Hepatocyte (in vitro differentiated cells): ENCODE results near the gene SAP30L. TPM values are rescaled to one million over a fixed set of nuclear protein-coding genes. Genes with fewer than 3 reads are reported as not detected.

ENCODE experiments used
- DNase-seq: peaks from one replicate; pipeline ENCODE4 v3.0.0-alpha.2; 2016; ENCODE audit warnings: low spot score
- H2AFZ ChIP-seq: fragments of 200-600 bp; sonication (generic); 2 replicates; pipeline ENCODE4 v1.6.0; 2016; ENCODE audit warnings: antibody characterized with exemption, mild to moderate bottlenecking
- H3K27ac ChIP-seq: fragments of 200-600 bp; sonication (generic); 2 replicates; pipeline ENCODE4 v1.5.1; 2016; ENCODE audit warnings: mild to moderate bottlenecking
- H3K27me3 ChIP-seq: fragments of 200-600 bp; sonication (generic); 2 replicates; pipeline ENCODE4 v1.6.1; 2016
- H3K36me3 ChIP-seq: fragments of 200-600 bp; sonication (generic); replicated peaks from 2 replicates; pipeline ENCODE4 v1.5.1; 2016; ENCODE audit warnings: low read depth; ENCODE audit not compliant: insufficient read depth
- H3K4me1 ChIP-seq: fragments of 200-600 bp; sonication (generic); 2 replicates; pipeline ENCODE4 v1.5.1; 2016; ENCODE audit warnings: mild to moderate bottlenecking, moderate library complexity; ENCODE audit not compliant: insufficient read depth
- H3K4me2 ChIP-seq: fragments of 200-600 bp; sonication (generic); 2 replicates; pipeline ENCODE4 v1.6.0; 2016
- H3K4me3 ChIP-seq: fragments of 200-600 bp; sonication (generic); 2 replicates; pipeline ENCODE4 v1.5.1; 2016; ENCODE audit warnings: mild to moderate bottlenecking
- H3K79me2 ChIP-seq: fragments of 200-600 bp; sonication (generic); 2 replicates; pipeline ENCODE4 v1.6.0; 2017; ENCODE audit warnings: mild to moderate bottlenecking
- H3K9me2 ChIP-seq: fragments of 200-600 bp; sonication (generic); replicated peaks from 2 replicates; pipeline ENCODE4 v1.6.0; 2017; ENCODE audit warnings: mild to moderate bottlenecking; ENCODE audit not compliant: insufficient read depth
- H3K9me3 ChIP-seq: fragments of 200-600 bp; sonication (generic); 2 replicates; pipeline ENCODE4 v1.5.1; 2016; ENCODE audit warnings: low read depth, mild to moderate bottlenecking
- H4K20me1 ChIP-seq: fragments of 200-600 bp; sonication (generic); 2 replicates; pipeline ENCODE4 v1.6.0; 2016; ENCODE audit warnings: mild to moderate bottlenecking; ENCODE audit not compliant: insufficient read depth, poor library complexity, severe bottlenecking
- EZH2 ChIP-seq: fragments of 200-600 bp; sonication (generic); IDR thresholded peaks from 2 replicates; pipeline ENCODE4 v1.6.1; 2016; ENCODE audit warnings: antibody characterized with exemption, mild to moderate bottlenecking, borderline replicate concordance
- EZH2phosphoT487 ChIP-seq: fragments of 200-600 bp; sonication (generic); IDR thresholded peaks from one replicate; pipeline ENCODE4 v1.6.1; 2018; ENCODE audit warnings: antibody characterized with exemption, mild to moderate bottlenecking, low read depth, moderate library complexity; ENCODE audit not compliant: unreplicated experiment, severe bottlenecking
- WGBS: methylation state at CpG from one replicate; pipeline ENCODE4 v1.1.6; 2016; ENCODE audit warnings: low lambda C conversion rate; ENCODE audit errors: missing lambda C conversion rate; 5-methylcytosine and 5-hydroxymethylcytosine counted together
- polyA plus RNA-seq: library from polyadenylated mRNA; unstranded; fragments of >200 nt; fragmentation: Nextera tagmentation; extraction: Ambion mirVana; gene quantifications from 2 replicates; pipeline ENCODE4 v1.2.1, GENCODE V29; 2016
- total RNA-seq: library from RNA; depleted of rRNA; stranded (reverse); fragments of >200 nt; gene quantifications from 2 replicates; pipeline ENCODE4 v1.2.3, GENCODE V29; 2014
- TF ChIP-seq, protein P1 (sequence below): fragments of 200-600 bp; sonication (generic); IDR thresholded peaks from 2 replicates; pipeline ENCODE4 v1.5.1; 2016; ENCODE audit warnings: antibody characterized with exemption, mild to moderate bottlenecking; ENCODE audit not compliant: poor library complexity

The SAP30L gene
- total and polyA plus RNA-seq, 2 experiments from 2014 or later = 21.6 to 45.6 TPM

DNA sequence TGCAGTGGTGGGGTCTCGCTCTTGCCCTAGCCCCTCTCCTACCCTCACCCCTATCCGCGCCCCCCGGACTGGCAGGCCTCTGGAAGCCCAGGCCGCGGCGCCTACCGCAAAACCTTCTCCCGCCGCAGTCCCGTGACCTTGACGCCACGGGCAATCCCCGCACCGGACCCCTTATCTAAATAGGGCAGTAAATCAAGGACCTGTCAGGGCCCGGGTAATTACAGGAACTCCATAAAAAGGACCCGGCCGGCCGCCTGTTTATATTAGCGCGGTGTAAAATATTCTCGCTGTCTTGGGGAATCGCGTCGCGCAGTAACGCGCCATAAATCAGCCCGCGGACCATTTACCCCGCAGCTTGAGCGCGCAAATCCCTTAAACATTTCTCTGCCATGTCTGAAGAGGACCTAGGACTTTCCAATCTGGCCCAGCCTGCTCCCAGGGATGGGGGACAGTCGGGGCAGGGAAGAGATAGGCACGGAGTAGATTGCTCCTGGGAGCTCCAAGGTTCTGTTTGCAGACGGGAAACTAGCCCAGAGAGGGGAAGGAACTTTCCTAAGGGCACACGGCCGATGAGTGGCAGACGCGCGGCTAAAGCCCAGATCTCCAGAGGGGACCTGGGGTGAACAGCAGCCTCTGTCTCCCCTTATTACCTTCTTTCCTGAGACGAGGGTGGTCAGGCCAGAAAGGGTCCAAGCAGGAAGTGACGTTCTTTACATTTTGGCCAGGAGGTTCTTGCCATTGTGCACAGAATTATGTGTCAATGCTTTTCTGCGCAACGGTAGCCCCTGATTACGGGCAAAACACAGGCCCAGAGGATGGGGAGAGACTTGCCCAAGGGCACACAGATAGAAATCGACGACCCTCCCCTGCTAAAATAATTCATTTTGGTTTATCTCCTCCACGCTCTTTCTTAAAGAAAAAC lies 37.0 kb downstream of the SAP30L start:
- WGBS = 8% methylated on average over 49 of the region's 49 CpGs
- no peaks in the 10 kb centered on the region for H3K9me3 ChIP-seq
- peaks cover 65% of the 10 kb centered on the region for H3K4me1 ChIP-seq
- peak overlapping the region; percentile 66 for H3K4me2 ChIP-seq
- DNase-seq = peak; percentile 81
- H2AFZ ChIP-seq = no peak overlapping the region
- H3K36me3 ChIP-seq = no peaks in the 10 kb centered on the region
- peak; percentile 64 for TF ChIP-seq EZH2
- TF ChIP-seq, protein P1, sequence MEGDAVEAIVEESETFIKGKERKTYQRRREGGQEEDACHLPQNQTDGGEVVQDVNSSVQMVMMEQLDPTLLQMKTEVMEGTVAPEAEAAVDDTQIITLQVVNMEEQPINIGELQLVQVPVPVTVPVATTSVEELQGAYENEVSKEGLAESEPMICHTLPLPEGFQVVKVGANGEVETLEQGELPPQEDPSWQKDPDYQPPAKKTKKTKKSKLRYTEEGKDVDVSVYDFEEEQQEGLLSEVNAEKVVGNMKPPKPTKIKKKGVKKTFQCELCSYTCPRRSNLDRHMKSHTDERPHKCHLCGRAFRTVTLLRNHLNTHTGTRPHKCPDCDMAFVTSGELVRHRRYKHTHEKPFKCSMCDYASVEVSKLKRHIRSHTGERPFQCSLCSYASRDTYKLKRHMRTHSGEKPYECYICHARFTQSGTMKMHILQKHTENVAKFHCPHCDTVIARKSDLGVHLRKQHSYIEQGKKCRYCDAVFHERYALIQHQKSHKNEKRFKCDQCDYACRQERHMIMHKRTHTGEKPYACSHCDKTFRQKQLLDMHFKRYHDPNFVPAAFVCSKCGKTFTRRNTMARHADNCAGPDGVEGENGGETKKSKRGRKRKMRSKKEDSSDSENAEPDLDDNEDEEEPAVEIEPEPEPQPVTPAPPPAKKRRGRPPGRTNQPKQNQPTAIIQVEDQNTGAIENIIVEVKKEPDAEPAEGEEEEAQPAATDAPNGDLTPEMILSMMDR = no peak
- peak; percentile 61 for TF ChIP-seq EZH2phosphoT487
- H3K79me2 ChIP-seq = no peaks in the 10 kb centered on the region
- H3K27ac ChIP-seq = no peak overlapping the region
- H3K27me3 ChIP-seq = peaks cover 98% of the 10 kb centered on the region
- H3K4me3 ChIP-seq = no peak overlapping the region
- H4K20me1 ChIP-seq = no peaks in the 10 kb centered on the region
- H3K9me2 ChIP-seq = no peaks in the 10 kb centered on the region

DNA sequence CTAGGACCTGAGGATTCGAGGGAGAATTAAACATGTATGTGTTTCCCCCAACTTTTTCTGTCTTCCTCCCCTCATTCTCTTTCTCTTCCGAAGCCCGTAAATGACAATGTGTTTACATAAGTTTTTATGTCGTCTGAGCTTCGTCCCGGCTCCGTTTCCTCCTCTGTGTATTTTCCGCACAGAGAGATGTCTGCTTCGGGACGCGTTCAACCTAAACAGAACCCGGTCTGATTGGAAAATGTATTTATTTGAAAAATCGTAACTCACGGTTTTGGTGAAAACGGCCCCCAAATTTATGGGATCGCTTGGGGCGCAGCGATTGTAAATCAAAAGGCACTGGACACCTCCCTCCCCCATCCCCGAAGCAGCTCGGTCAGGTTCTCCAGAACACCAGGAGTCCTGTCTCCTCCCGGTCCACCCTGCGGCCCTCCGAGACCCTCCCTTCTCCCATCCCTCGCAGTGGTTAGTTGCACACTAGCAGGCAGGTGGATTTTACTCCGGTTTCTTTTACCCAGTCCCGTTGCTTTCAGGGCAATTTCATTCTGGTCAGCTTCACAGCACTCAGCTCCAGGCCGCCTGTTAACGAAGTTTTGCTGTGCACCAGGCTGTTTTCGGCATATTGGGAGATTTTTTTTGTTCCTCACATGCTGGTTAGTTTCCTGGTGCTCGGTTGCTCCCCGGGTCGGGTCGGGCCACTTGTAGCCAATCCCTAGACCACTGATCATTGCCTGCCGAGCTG lies 38.0 kb downstream of the SAP30L start:
- DNase-seq = no peak
- TF ChIP-seq, protein P1 = no peak
- peak; percentile 75 for TF ChIP-seq EZH2
- no peak overlapping the region for H2AFZ ChIP-seq
- H3K36me3 ChIP-seq = no peaks in the 10 kb centered on the region
- no peaks in the 10 kb centered on the region for H3K9me3 ChIP-seq
- no peaks in the 10 kb centered on the region for H4K20me1 ChIP-seq
- H3K4me1 ChIP-seq = peaks cover 54% of the 10 kb centered on the region
- H3K4me3 ChIP-seq = no peak overlapping the region
- WGBS = 8% methylated on average over 33 of the region's 34 CpGs
- peaks cover 90% of the 10 kb centered on the region for H3K27me3 ChIP-seq
- H3K79me2 ChIP-seq = no peaks in the 10 kb centered on the region
- peak overlapping the region; percentile 66 for H3K4me2 ChIP-seq
- no peaks in the 10 kb centered on the region for H3K9me2 ChIP-seq
- no peak overlapping the region for H3K27ac ChIP-seq

DNA sequence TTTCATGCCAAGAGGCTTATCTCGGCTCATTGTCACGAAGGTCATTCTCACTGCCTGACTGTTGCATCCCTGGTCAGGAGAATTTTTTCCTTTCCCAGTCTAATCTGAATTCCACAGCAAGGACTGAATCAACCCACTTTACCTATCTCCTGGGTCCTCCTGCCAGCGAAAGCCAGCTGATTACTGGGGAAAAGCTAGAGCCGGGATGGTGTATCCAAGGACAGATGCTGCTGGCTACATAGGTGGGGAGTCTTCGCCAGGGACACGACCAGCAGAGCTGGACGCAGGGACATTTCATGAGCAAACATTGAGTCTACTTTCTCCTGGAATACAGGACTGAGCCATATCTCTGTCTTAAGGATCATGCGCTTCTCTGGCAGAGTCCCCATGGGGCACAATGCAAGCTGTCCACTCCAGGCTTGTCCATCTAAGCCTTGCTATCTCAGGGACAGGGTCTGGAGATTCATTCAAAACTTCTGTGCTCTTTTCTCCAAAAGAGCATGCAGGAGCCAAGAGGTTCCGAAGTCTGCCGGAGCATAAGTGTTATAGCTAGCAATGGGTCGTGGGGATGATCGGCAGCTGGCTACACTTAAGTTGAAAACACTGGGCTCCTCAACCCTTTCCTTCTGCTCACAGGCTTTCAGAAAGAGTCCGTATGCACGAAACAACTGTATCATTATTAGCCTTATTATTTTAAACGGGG lies 38.7 kb downstream of the SAP30L start:
- Histone ChIP-seq H2AFZ (no peak overlapping the region), H4K20me1 (no peaks in the 10 kb centered on the region)

More for the DNA sequence above, 38.7 kb downstream of the SAP30L start:
- Histone ChIP-seq H3K36me3 (no peaks in the 10 kb centered on the region), H3K27me3 (peaks cover 86% of the 10 kb centered on the region), H3K9me3 (no peaks in the 10 kb centered on the region), H3K4me1 (peaks cover 50% of the 10 kb centered on the region), H3K9me2 (no peaks in the 10 kb centered on the region), H3K4me2 (peak overlapping the region; percentile 66), H3K4me3 (no peak overlapping the region), H3K27ac (no peak overlapping the region), H3K79me2 (no peaks in the 10 kb centered on the region)
- DNase-seq = no peak
- TF ChIP-seq EZH2phosphoT487 (no peak), EZH2 (no peak)
- TF ChIP-seq, protein P1 = no peak
- 22% methylated on average over 15 of the region's 15 CpGs for WGBS
